GM18526 (cell line): ENCODE measurements around the gene EIPR1.

Experiments used
- POLR2A ChIP-seq: IDR thresholded peaks from 3 replicates; pipeline ENCODE4 v1.6.1; 2011; ENCODE audit not compliant: insufficient read length; ENCODE audit errors: extremely low read depth

Gene EIPR1

DNA sequence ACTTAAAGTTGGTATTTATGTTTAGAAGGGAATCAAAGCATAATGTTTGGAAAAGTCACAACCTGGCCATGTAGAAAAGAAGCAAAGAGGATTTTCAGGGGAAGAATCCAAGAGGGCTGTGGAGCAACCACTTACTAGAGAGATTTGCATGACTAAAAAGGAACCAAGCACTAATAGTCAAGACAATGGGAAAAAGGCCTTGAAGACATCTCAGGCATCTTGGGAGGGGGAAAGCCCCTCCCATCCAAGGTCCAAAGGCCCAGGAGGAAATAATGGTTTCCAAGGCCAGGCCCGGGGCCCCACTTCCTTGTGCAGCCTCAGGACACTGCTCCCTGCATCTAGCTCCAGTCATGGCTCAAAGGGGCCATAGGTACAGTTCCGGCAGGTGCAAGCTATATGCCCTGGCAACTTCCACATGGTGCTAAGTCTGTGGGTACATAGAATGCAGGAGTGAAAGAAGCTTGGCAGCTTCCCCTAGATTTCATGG lies 128.1 kb downstream of the EIPR1 start:
- TF ChIP-seq POLR2A: no peak

DNA sequence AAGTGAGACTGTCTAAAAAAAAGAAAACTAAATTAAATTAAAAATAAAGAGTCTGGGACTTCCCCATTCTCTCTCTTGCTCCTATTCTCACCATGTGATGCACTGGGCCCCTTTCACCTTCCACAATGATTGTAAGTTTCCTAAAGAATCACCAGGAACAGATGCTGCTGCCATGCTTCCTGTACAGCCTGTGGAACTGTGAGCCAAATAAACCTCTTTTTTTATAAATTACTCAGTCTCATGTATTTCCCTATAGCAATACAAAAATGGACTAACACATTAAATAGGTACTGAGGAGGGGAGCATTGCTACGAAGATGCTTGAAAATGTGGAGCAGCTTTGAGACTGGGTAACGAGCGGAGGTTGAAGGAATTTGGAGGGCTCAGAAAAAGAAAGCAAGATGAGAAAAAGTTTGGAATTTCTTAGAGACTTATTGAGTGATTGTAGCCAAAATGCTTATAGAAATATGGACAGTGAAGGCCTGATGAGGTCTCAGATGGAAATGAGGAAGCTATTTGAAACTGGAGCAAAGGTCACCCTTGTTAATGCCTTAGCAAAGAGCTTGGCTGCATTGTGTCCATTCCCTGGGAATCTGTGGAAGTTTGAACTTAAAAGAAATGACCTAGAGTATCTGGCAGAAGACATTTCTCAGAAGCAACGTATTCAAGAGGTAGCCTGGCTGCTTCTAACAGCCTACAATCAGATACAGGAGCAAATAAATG lies 128.7 kb downstream of the EIPR1 start:
- no peak for TF ChIP-seq POLR2A

DNA sequence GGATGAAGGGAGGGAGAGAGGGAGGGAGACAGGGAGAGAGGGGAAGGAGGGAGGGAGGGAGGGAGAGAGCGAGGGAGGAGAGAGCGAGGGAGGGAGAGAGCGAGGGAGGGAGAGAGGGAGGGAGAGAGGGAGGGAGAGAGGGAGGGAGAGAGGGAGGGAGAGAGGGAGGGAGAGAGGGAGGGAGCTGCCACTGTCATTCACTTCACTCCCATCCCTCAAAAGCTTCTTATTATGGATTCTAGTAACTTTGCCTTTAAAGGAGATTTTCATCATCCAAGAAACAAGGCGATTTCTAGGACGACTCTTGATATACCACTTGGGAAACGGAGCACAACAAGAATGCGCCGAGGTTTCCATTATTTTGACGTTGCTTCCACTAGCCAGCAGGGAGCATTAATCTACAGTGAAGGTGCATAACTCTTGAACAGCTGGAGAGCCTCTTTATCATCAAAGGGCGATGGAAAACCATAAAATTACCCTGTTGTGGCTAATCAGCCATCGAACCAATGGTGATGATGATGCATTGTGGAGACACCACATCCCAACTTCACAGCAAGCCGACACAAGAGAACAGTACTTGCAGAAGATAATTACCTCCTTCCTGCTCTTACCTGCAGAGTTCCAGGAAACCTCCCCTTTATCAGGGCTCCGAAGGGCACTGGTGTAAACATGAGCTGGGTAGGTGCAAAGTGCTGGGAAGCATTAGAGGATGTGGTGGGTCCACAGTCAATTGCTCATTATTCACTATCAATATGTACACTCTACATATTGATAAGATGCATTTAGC lies 130.5 kb downstream of the EIPR1 start:
- TF ChIP-seq POLR2A: no peak

DNA sequence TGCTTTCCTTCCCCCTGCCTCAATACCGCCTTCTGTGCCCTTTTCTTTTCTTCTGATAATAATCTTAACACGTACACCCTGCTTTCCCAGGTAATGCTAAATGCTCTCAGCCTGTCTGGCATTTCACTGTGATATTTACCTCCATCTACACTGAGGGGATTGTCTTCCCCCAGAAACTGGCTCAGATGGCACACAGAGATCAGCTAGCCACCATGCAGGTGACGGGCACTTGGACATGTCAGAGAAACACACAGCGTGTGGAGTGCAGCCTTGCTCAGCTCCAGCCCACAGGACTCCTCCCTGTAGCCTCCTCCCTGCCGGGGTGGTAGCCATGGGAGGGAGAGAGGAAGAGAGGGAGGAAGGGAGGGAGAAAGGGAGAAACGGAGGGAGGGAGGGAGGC lies 131.2 kb downstream of the EIPR1 start:
- no peak for TF ChIP-seq POLR2A

DNA sequence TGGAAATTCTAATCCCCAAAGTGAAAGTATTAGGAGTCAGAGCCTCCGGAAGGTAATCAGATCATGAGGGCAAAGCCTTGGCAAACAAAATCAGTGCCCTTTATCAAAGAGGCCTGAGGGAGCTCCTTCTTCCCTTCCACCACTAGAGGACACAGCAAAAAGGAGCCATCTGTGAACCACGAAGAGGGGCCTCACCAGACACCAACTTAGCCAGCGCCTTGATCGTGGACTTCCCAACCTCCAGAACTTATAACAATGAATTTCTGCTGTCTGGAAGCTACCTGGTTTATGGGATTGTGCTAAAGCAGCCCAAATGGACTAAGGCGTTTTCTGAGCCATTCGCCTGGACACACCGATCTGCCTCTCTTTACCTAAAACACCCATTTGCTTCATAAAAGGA lies 133.1 kb downstream of the EIPR1 start:
- no peak for TF ChIP-seq POLR2A

DNA sequence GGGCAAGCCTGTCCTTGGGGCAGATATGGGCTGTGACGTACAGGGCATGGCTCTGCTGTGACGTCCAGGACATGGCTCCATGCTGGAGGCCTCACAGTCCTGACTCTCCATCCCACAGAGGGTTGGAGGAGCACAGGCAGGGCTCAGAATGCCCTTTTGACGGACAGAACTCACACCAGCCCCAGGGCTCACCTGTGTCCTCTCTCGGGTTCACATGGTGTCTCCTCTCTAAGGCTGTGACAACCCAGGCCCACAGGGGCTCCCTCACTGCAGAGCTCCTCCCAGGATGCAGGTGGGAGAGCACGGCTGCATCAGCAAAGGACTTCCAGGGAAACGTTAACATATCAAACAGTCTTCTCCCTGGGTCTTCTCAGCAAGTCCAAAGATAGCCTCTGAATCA lies 133.8 kb downstream of the EIPR1 start:
- TF ChIP-seq POLR2A: no peak

DNA sequence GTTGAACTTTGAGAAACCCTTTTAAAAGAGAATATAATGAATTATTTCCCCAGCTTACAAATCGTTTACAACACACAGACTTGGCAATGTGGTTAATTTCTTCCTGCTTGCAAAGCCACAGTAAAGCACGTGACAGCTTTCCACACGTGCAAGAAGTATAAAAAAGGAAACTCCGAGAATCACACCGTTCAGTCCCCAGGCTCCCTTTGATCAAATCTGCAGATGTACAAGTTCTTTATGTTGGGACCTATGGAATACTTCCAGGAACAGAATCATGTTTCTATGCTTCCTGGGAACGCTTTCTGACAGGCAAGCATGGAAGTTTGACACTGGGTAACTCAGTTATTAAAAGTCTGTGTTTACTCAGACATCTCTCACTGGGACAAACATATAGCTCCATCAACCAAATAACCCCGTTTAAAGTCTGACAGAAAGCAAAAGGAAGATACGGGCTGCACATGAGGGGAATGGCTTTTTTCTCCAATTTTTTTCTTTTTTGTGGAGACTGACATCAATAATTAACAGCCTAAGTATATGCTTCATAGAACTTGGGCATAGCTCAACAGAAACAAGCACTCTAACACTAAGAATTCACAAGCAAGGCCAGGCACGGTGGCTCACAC lies 134.8 kb downstream of the EIPR1 start:
- no peak for TF ChIP-seq POLR2A

DNA sequence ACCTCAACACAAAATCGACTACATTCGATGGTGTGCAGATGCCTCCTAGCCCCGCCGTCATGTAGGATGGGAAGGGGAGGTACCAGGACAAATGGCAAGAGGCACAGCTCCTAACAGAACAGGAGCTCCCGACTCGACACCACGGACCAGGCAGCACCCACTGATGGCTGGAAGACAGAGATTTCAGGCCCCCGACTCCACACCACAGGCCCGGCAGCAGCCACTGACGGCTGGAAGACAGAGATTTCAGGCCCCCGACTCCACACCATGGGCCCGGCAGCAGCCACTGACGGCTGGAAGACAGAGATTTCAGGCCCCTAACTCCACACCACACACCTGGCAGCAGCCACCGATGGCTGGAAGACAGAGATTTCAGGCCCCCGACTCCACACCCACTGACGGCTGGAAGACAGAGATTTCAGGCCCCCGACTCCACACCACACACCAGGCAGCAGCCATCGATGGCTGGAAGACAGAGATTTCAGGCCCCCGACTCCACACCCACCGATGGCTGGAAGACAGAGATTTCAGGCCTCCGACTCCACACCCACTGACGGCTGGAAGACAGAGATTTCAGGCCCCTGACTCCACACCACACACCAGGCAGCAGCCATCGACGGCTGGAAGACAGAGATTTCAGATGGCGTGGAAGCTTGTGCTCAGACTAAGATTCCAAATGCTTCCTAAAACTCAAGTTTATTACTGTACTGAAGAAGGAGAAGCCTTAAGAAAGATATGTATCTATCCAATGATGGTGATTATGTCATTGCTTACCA lies 135.5 kb downstream of the EIPR1 start:
- no peak for TF ChIP-seq POLR2A

DNA sequence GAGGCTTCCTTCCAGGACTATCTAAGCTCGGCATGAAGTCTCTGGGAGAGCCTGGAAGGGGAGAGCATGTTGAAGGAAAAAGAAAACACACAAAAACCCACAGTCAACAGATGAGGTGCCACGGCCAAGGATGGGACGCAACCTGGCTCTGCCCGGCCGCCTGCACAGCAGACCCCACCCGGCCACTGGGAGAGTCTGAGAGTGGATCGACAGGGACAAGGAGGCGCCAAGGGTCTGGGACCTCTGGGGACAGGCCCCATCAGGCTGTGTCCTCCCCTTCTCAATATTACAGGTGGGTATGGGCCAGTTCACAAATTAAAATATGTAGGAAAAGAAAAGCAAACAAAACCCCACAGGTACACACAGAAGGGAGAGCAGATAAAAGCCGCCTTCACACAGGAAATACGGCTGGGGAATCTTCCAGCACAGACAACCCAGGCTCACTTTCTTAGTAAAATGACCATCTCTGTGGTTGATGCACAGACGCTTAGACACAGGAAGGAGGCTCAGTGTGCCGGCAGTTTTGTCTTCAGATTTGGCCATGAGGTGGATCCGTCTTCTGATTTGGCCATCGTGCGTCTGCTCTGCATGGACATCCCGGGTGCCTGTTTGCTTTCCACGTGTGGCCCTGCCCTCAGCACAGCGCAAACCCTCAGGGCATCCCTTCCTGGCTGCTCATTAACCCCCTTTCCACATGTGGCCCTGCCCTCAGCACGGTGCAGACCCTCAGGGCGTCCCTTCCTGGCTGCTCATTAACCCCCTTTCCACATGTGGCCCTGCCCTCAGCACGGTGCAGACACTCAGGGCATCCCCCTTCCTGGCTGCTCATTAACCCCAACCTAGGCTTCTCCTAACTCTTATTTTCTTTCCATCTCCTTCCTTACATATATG lies 138.4 kb downstream of the EIPR1 start:
- no peak for TF ChIP-seq POLR2A

DNA sequence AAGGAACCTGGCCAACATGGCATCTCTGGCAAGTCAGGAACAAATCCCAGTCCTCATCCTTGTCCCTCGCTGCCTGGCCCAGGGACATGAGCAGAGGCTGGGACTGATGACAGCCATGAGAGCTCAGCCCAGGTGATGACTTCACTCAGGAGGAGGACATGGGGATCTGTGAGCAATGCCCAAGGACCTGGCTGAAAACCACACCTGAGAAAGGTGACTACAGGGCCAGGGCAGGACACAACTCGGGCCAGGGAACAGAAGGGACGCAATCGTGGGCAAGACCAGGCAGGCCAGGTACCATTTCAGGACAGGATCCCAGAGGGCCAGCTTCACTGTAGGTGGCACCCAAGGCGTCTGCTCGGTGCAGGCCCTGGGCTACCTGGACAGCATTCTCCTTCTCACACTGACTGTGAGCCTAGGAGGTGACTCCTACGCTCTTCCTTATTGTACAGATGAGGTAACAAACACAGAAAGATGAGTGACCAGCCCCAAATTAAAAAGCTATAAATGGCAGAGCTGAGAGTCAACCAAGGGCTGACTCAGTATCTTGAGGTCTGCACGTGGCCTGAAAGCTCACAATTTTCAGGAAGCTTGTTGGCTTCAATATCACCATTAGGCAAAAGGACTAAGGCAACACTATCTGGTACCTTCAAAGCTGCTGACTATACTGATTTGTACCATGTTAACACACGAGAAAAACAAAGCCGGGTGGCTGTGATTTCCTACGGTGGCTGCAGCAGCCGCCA lies 141.1 kb downstream of the EIPR1 start:
- no peak for TF ChIP-seq POLR2A

DNA sequence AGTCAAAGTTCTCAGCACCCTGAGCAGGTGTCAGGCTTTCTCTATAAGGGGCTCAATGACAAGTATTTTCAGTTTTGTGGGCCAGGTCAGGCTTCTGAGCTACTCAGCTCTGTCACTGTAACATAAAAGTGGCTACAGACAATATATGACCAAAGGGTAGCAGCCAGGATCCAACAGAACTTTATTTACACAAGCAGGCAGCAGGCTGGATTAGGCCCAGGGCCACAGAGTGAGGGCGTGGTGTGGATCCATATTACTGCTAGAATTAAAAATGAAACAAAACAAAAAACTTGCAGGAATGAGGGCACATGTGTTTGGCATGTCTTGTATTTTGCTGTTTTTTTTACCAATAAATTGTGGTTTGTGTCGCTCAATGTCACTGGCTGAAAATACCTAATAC lies 143.7 kb downstream of the EIPR1 start:
- TF ChIP-seq POLR2A: no peak

DNA sequence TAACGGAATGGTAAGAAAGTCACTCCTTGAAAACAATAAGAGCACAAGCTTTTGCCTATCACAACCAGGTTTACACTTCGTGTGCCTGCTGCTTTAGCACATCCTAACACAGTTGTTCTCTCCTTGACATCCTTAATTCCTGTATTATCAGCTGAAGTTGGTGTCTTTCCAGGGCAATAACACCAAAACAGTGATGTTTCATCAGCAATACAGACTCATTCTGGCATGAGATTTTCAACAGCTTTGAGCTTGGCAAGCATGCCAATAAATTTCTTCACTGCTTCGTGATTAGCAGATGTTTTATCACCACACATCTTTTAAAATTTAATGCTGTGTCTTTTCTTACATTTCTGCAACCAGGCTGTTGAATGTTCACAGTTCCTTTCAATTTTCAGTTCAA lies 148.4 kb downstream of the EIPR1 start:
- TF ChIP-seq POLR2A: no peak

DNA sequence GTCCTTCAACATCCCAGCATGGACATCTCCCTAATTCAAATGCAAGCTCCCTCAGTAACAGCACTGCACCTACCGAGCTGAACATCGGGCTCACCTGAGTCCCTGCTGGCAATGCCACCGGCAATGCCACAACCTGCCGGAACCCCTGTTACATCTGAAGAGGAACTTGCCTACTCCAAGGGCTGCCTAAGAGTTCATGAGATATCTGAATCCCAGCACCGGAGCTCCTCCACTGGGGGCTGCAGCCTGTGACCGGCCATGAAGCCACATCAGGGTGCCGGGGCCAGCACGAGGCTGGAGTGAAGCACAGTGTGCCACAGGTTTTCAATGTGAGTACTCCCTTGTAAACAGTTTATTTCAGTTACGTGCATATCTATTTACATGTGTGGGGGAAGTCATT lies 152.9 kb downstream of the EIPR1 start:
- no peak for TF ChIP-seq POLR2A
